Measurements from ENCODE around the gene CGN. TPM values are rescaled to one million over a fixed set of nuclear protein-coding genes. Genes with fewer than 3 reads are reported as not detected.

The CGN gene
- total RNA-seq, 1 donor from 2014 or later, result 29.0 TPM

- Mint-ChIP-seq H3K4me1 (ENCODE audit: unreplicated experiment) (peaks cover 25% of the 10 kb centered on the region), H3K36me3 (no peaks in the 10 kb centered on the region), H3K4me3 (peak overlapping the region; percentile 45), H3K27ac (peak overlapping the region; percentile 87), H3K9me3 (no peaks in the 10 kb centered on the region), H3K27me3 (peaks cover 12% of the 10 kb centered on the region)
- DNase-seq (ENCODE audit: extremely low spot score, unreplicated experiment), result no peak
- TF ChIP-seq, protein P1, sequence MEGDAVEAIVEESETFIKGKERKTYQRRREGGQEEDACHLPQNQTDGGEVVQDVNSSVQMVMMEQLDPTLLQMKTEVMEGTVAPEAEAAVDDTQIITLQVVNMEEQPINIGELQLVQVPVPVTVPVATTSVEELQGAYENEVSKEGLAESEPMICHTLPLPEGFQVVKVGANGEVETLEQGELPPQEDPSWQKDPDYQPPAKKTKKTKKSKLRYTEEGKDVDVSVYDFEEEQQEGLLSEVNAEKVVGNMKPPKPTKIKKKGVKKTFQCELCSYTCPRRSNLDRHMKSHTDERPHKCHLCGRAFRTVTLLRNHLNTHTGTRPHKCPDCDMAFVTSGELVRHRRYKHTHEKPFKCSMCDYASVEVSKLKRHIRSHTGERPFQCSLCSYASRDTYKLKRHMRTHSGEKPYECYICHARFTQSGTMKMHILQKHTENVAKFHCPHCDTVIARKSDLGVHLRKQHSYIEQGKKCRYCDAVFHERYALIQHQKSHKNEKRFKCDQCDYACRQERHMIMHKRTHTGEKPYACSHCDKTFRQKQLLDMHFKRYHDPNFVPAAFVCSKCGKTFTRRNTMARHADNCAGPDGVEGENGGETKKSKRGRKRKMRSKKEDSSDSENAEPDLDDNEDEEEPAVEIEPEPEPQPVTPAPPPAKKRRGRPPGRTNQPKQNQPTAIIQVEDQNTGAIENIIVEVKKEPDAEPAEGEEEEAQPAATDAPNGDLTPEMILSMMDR (conservative IDR thresholded peaks at IDR 0.05), result no peak
These were observed 1.7 kb upstream of the CGN start for GRCh38 chr1:151509350-151510019.

DNA sequence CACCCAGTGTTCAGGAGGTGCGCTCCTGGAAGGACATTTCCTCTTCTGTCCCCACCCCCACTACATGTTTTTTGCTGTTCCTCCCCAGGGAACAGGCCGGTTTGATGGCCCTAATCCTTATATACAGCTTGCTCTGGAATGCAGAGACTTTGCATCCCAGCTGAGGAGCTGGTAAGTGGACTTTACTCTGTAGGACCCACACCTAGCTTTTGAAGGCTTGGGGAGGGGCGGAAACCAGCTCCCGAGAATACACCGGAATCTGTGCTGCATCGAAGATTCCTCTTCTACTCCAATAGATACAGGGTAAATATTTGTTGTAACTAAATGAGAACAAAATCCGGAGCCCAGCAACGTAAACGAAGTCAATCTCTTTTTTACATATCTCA is 1.2 kb upstream of the CGN start:
- peaks cover 12% of the 10 kb centered on the region for H3K27me3 Mint-ChIP-seq
- peaks cover 25% of the 10 kb centered on the region for H3K4me1 Mint-ChIP-seq (ENCODE audit: unreplicated experiment)
- H3K4me3 Mint-ChIP-seq, result peak overlapping the region; percentile 92
- no peaks in the 10 kb centered on the region for H3K36me3 Mint-ChIP-seq
- TF ChIP-seq, protein P1 (conservative IDR thresholded peaks at IDR 0.05), result no peak
- DNase-seq (ENCODE audit: extremely low spot score, unreplicated experiment), result no peak
- H3K9me3 Mint-ChIP-seq, result no peaks in the 10 kb centered on the region
- peak overlapping the region; percentile 87 for H3K27ac Mint-ChIP-seq

DNA sequence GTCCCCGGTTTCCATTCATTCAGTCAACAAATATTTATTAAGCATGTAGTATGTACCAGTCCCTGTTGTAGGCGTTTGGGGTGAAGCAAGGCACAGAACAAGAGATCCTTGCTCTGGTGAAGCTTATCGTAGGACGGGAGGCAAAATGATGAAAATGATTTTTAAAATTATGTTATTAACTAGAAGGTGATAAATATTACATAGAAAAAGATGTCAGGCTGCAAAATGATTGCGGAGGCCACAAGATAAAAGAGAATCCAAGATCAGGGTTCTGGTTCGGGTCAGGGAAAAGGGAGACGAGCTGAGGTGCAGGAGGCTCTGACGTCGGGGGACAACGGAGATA is 602 bp upstream of the CGN start:
- TF ChIP-seq, protein P1 (conservative IDR thresholded peaks at IDR 0.05), result no peak
- Mint-ChIP-seq H3K27me3 (peaks cover 12% of the 10 kb centered on the region), H3K36me3 (no peaks in the 10 kb centered on the region), H3K4me3 (peak overlapping the region; percentile 92), H3K4me1 (ENCODE audit: unreplicated experiment) (peaks cover 25% of the 10 kb centered on the region), H3K9me3 (no peaks in the 10 kb centered on the region), H3K27ac (peak overlapping the region; percentile 87)
- DNase-seq (ENCODE audit: extremely low spot score, unreplicated experiment), result no peak

- Mint-ChIP-seq H3K4me1 (ENCODE audit: unreplicated experiment) (peaks cover 30% of the 10 kb centered on the region), H3K27ac (peak overlapping the region; percentile 99), H3K9me3 (no peaks in the 10 kb centered on the region), H3K27me3 (peaks cover 12% of the 10 kb centered on the region), H3K36me3 (no peaks in the 10 kb centered on the region), H3K4me3 (peak overlapping the region; percentile 92)
- DNase-seq (ENCODE audit: extremely low spot score, unreplicated experiment), result peak; percentile 76
- TF ChIP-seq, protein P1 (conservative IDR thresholded peaks at IDR 0.05), result peak; percentile 24
These were observed 539 bp downstream of the CGN start for GRCh38 chr1:151511636-151512215.

DNA sequence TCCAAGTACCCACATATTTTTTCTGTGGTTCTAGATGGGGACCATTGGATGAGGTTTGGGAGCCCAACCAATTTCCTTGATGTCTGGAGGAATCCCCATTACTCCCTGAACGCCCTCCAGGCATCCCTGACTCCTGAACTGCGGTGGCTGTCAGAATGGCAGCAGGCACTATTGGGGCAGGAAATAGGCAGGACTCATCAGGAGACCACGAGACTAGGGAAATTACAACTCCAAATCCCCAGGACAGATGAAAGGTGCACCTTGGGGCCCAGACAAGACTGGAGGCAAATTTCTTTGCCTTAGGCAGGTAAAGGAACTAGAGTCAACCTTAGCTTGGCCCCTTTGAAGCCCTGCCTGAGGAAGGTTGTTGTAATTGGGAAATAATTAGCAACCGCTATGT is 1.1 kb downstream of the CGN start:
- no peaks in the 10 kb centered on the region for H3K36me3 Mint-ChIP-seq
- TF ChIP-seq, protein P1 (conservative IDR thresholded peaks at IDR 0.05), result no peak
- H3K4me1 Mint-ChIP-seq (ENCODE audit: unreplicated experiment), result peaks cover 30% of the 10 kb centered on the region
- no peaks in the 10 kb centered on the region for H3K9me3 Mint-ChIP-seq
- peak overlapping the region; percentile 99 for H3K27ac Mint-ChIP-seq
- H3K4me3 Mint-ChIP-seq, result peak overlapping the region; percentile 92
- peaks cover 12% of the 10 kb centered on the region for H3K27me3 Mint-ChIP-seq
- DNase-seq (ENCODE audit: extremely low spot score, unreplicated experiment), result no peak
